Activated T-helper 1 cell treated with anti-CD3 and anti-CD28 coated beads, Interleukin-2, amount 50 U/mL, for 16 hours (primary cell): Measurements from ENCODE around the gene ULK4.

Experiments used
- DNase-seq, 2 donors: peaks; one replicate each; pipeline ENCODE4 v3.0.0-alpha.2; 2020; ENCODE audit warnings: low read depth in 1 of 2, low spot score in 1 of 2

Gene ULK4

DNA sequence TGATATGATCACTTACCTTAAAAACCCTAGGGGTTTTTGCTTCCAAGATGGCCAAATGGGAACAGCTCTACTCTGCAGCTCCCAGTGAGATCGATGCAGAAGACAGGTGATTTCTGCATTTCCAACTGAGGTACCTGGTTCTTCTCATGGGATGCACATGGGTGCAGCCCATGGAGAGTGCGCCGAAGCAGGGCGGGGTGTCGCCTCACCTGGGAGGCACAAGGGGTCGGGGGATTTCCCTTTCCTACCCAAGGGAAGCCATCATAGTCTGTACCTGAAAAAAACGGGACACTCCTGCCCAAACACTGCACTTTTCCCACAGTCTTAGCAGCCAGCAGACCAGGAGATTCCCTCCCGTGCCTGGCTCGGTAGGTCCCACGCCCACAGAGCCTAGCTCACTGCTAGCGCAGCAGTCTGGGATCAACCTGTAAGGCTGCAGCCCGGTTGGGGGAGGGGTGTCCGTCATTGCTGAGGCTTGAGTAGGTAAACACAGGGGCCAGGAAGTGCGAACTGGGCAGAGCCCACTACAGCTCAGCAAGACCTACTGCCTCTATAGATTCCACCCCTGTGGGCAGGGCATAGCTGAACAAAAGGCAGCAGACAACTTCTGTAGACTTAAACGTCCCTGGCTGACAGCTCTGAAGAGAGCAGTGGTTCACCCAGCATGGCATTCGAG is 684.0 kb downstream of the ULK4 start:
- no peak for DNase-seq

DNA sequence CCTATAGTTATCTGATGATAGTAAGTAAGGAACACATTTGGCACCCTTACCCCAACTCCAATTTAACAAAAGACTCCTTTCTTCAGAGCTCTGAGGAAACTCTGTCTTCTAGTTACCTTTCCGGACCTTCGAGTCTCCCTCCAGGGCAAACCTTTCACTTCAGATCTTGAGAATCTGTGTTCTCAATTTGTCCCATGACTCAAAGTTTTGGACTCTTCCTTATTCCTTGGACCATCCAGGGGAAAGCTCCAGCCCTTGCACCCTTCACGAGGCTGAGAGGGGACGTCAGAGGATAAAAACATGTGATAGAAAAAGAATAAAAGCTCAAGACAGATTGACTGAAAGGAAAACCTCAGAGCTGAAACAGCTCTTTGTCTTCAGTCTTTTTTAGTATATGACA is 685.7 kb downstream of the ULK4 start:
- no peak for DNase-seq

DNA sequence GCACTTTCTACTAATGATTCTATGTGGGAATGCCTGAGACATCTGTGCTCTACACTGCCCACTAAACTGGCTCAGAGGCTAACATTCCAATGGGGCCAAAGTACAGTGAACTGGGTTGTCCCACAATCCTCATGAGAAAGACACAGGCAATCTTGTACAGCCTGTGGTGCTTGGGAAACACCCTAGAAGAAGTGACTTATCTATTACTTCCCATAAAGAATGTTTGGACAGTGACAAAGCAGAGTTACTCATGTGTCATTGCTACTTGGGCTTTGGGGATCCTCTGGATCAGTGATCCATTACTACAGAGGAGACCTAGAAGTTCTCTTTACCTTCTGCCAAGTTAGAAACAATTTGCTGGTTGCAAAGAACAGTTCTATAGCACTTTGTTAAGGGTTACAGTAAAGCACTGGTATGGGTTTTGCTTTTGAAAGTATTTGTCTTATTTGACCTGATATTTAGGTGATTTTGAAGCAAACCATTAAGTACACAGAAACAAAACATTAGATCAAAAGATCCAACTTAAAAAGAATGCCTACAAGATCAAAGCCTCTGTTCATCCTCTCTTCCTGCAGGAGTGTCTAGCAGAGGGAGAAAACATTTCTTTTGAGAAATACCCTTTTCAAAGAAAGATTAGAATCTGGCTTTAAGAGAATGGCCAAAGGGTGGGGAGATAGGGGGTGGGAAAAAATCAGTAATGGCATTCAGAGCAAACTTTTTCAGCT is 686.8 kb downstream of the ULK4 start:
- DNase-seq: no peak

DNA sequence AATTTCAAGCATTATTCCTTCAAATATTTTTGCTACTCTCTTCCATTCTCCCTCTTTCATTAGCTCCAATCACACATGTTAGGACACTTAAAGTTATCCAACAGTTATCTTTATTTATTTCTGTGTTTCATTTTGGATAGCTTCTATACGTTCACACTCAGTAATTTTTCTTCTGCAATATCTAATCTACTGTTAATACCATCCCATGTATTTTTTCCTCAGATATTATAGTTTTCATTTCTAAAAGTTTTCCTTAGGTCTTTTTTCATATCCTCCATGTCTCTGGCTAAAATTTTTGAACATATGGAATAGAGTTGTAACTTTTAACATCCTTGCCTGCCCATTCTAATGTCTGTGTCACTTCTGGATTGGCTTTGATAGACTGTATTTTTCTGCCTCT is 689.2 kb downstream of the ULK4 start:
- no peak for DNase-seq

DNA sequence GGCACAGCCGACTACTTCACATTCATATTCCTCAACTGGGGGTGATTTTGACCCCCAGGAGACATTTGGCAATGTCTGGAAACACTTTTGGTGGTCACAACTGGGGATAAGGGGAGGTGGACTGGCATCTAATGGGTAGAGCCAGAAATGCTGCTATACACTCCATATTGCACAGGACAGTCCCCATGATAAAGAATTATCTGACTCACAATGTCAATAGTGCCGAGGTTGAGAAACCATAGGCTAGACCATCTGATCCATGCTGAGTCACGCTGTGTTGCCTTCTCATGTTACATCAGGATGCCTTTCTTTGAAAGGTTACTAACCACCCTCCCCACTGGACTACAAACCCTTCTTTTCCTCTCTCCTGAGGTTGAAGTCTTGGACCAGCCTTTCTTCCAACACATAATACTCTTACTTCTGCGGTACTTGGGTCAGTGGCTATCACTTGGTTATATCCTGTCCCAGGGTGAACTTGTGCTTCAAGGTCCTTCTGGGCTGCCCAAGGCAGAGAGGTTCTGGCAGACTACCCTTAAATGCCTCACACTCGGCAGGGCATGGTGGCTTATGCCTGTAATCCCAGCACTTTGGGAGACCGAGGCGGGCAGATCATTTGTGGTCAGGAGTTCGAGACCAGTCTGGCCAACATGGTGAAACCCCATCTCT is 693.8 kb downstream of the ULK4 start:
- no peak for DNase-seq

DNA sequence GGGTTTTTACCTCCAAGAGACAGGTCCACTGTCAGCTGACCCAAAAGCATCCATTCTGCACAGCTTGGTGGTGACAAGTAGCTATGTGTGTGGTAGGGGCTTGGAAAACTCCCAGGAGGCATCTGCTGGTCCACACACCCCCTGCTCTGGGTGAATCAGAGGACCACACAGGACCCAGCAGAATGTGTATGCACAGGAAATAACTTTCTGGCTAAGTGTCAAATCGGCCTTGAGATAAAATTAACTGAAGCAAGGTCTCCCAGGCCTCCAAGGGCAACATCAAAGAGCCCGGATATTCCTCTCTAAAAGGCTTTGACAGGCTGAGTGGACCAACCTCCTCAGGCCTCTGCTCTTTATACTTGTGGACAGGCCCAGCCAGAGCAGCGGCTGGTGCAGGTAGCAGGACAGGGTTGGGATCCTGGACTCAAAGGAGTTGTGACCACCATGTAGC is 696.1 kb downstream of the ULK4 start:
- no peak for DNase-seq

DNA sequence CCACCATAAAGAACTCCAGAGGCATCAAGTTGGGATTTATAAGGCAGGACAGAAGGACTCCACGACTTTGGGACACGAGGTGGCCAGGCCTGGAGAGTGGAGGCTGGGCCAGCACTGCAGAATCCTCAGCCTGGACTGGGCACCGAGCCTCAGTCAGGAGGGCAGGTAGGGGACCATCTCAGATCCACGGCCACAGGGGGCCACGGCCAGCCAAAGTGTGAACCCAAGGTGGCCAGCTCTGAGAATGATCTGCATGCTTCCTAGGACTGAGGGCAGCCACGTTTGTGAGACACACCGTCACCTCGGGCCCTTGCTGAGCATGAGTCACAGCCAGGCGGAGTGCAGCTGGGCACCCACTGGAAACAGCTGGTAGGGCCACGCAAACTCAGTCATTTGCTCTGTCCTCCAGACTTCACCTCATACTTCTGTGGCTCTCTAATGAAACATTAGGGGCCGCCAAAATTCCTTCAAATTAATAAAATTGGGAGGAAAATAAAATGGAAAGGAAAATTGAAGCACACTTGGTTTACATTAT is 696.8 kb downstream of the ULK4 start:
- DNase-seq: no peak

DNA sequence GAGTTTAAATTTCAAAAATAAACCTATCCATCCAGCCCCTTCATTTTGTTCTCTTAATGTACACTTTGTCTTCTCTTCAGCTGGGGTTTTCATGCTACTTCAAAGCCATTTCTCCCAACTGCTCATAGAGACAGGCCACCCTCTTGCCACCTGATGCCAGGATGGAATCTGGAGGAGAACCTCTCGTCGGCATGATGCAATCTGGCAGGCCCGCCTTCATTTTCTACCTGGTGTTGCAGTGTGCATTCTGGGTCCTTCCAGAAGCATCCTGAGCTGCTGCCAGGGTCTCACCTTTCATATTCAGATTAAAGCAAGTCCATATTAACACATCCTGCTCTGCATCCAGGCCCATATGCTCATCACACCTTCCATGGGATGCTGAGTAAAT is 701.8 kb downstream of the ULK4 start:
- no peak for DNase-seq

DNA sequence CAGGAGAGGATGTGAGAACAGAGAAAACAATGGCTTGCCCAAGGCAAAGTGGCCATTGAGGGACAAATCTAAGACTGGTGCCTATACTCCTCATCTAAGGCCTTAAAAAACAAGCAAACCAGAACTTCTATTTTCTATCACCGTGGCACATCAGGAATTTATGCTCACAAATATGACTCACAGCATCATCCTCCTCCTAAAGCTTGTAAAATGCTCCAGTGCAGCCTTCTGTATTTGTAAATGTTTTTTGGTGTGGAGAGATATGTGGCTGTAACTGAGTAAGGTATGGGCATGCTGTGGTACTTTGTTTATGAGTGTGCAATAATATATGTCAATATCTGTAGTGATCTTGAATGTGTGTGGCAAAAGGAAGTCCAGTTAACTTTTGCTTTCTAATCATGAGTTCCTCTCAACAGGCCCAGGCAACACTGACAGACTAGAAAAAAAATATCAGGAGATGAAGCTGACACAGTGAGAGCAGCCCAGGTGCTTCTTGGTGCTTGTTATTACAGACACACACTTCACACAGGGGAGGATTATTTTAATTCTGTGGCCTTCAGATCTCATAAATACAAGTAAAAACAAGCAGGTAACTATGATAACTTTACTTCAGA is 702.3 kb downstream of the ULK4 start:
- DNase-seq: no peak

DNA sequence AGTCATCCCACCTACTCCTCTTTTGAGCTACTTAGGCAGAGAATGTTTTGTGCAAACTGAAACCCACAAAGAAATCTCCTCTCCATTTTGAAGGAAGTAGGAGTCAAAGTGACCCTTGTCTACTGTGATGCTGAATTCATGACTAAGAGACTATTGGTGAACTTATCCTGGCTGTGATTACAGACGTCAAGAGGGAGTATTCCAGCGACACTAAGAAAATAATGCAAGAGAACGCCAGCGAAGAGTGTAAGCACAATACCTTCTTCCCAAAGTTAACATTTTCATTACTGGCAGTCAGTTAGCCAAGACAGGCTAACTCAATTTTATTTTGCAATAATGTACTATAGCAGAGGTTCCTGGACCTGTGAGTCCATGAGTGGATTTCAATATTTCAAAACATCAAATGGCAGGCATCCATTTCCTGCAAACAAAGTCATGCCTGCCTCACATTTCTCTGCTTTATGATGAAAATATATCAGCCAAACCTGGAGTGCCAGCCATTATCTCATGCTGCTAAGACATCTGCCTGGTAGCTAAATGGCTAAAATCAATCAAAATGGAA is 703.6 kb downstream of the ULK4 start:
- no peak for DNase-seq

DNA sequence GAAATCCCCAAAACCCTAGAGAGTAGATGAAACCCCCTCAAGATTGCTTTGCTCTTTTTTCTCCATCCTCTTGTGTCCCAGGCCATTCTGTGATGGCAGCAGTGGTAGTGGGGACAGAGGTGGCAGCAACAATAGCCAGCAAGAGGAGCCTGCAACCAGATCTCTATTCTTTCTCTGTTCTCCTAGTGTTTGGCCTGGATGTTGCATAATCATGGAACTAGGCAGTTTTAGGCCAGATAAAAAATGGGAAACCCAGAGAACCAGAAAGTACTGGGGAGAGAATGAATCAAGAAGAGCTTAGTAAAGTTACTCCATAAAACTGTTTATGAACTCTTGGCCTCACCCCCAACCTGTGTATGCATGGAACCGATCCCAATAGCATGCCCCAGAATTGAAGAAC is 710.3 kb downstream of the ULK4 start:
- DNase-seq: no peak

DNA sequence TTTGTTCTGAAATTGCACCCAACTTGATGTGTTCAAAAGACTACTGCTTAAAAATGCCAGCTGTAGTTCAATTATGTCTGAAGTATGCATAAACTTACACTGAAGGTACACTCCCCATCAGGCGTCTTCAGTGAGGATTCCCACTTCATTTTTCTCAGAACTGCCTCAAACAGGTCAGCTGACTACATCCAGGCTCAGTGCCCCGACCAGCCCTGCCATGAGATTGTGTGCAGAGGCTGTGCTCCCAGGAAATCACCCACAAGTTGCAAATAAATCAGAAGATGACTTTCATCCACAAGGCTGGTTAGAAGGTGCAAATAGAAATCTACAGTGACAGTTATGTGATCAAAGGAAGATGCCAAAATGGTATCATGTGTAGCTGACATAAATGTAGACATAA is 711.1 kb downstream of the ULK4 start:
- no peak for DNase-seq

DNA sequence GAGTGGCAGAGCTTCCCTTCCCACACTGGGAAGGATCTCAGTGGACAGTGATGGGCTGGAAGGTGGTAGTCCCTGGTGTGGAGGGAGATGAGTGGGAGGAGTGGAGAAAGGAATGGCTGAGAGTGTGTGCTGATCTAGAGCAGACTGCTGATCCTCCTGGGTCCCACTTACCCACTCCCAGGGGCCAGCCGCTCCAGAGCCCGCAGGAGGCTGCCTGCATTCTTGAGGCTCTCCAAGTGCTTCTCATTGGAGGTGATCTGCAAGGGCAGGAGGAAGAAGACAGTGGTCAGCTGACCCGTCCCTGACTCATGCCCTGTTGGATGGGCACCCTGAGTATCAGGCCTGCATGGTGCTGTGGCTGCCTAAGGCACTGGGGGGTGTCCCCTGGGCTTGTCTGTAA is 712.6 kb downstream of the ULK4 start:
- DNase-seq: no peak

DNA sequence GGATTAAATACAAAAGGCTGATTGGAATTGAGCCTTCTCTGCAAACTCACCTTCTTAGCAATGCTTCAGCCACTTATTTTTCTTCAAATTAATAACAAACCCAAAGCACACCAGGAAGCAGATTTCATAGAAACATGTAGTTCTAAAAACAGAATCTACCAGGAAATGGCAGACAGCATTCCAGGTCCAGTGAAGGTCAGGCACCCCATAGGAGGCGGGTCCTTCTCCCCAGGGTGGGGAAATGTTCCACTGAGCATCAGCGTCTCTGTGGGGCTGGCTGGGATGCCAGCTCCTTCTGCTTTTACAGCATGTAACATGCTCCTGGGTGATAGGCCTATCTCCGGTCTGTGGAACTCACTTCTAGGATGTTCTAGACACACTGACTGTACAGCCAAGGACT is 713.4 kb downstream of the ULK4 start:
- no peak for DNase-seq

DNA sequence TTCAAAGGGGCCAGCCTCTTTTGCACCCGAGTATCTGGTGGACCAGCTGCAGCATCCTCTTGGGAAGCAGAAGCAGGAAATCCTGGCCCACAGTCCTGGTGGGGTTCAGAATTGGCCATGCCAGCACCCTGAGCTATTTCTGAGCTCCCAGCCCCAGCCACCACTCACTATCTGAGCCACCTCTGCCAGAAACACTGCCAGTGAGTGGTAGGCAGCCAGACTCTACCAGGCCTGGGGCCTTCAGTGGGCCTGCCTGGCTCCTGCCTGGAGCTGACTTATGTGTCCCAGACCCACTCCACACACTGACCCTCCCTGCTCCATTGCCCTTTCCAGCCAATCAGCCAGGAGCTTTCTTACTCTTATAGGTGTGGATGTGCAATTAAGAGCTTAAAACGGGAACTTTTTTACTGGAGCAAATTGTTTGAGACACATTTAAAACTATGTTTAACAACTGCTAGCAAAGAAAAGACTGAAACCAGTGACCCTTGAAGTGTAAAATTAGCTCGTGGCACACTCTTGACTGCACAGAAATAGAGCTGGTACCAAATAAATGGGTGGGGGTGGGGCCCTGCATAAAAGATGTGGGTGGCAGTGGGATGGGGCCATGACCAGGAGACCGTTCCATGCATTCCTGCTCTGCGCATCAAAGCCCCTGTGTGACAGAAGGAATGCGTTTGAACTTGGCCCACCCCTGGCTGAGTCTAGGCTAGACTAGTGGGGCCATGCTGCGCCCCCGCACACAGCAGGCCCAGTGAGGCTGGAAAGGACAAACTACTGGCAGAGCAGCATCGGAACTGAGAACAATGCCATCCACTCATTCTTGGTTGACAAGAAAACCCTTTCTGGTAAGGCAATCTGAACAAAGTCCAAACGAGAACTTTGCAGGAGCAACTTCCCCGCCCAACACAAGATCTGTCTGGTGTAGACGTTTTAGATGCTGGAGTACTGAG is 714.6 kb downstream of the ULK4 start:
- no peak for DNase-seq

DNA sequence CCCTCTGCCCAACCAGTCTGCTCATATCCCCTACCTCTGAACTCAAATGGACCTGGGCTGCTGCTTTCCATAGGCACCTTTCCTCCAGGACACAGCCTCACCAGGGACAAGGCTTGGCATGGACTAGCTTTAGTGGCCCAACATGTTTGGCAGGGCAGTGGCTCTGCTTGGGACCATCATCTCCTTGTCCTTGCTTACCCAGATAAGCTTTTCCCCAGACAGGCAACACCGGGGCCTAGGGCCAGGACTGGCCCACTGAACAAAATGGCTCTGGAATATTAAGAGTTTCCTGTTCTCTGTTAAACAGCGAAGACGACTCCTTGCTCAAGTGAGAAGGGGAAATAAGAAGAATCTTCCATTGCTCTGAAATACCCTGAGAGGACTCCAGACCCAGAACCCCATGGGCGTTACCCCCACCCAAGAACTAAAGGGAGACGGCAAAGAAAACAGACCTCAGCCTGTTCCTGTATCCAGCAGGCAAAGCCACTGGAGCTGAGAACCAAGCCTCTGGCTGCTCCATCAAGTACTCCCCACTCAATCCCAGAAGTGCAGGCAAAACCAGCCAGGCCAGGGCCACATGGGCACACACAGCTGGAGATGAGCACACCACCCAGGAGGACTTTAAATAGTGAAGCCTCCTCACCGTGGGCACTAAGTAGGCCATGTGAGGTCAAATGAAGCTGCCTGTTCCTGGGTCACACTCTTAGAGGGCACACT is 717.1 kb downstream of the ULK4 start:
- DNase-seq: no peak

DNA sequence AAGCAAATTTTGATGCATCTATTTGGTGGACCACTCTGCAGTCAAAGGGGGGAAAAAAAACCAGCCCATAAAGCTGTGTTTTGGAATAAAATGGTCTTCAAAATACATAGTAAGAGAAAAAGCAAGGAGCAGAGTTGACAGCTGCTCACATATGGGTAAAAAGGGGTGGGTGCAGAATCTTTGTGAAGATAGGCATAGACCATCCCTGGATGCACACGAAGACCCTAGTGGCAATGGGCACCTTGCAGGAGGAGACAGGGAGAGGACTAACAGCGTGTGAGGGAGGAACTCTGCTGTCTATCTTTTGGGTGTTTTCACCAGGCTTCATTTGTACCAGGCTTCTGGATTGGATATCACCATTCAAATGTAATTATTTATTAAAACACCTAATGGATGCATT is 718.7 kb downstream of the ULK4 start:
- DNase-seq: no peak

DNA sequence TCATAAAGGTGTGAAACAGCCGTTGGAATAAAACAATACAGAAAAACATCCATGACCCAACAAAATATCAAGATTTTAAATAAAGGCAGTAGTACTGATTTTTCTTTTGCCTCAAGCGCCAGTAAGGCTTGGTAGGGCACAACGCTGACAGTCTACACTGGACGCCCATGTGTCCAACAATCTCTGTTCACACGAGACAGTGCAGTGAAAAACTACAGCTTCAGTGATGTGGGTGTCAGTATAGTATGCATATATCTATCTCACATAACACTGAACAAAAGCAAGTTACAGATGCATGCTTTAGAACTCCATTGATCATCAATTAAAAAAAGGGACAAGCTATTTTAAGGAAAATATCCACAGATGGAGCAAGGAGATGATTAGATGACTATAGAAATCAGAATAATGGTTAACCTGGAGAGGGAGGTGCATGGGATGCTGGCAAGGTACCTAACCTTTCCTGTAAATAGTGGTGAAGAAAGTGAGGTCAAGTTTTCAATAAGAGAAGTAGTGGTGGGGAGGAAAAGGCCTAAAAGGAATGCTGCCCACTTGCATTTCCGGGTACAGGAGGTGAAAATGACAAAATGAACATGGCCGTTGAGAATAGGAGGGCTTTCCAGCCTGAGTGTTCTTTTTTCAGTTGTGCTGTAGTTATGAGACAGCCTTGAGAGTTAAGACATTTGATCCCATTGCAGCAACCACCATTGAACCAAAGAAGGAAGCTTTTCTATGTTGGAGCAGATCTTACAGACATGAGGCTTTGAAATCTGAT is 719.9 kb downstream of the ULK4 start:
- DNase-seq: no peak

DNA sequence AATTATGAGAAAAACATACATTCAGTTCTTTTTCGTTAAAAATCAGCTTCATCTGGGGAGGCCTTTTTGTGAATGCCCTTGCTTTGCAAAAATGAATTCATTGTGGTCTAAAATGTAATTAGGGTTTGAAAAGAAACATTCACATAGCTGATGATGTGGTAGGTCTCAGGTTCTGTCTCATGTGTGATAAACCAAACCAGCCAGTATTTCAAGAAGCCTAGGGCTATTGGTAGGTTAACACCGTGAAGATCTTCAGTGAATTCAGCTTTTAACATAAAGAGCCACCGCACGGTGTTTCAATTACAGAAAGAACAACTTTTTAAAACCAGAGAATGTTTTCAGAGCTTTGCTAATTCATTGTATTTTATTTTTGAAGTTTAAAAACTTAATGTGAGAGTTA is 720.7 kb downstream of the ULK4 start:
- no peak for DNase-seq
